Fibroblast of villous mesenchyme (primary cell): Measurements from ENCODE around the gene GLB1L3. TPM values are rescaled to one million over a fixed set of nuclear protein-coding genes. Genes with fewer than 3 reads are reported as not detected.

Source experiments
- DNase-seq: peaks from one replicate; pipeline ENCODE4 v3.0.0-alpha.2; 2010; ENCODE audit warnings: low read depth
- H3K4me3 ChIP-seq: 2 replicates; pipeline ENCODE4 v1.5.1; 2011; ENCODE audit warnings: low read depth, mild to moderate bottlenecking, low read length
- CTCF ChIP-seq: IDR thresholded peaks from 2 replicates; pipeline ENCODE4 v1.5.1; 2012; ENCODE audit warnings: low read depth, mild to moderate bottlenecking, low read length; ENCODE audit not compliant: insufficient read depth
- total RNA-seq: library from RNA; depleted of rRNA; stranded (reverse); fragments of >200 nt; gene quantifications from 2 replicates; pipeline ENCODE4 v1.2.3, GENCODE V29; 2012

Gene GLB1L3
- total RNA-seq, 1 donor = not detected

GRCh38 chr11:134233729-134234179, 42.4 kb upstream of the GLB1L3 start:
- H3K4me3 ChIP-seq = no peak overlapping the region
- DNase-seq = no peak
- TF ChIP-seq CTCF = no peak

- no peak for DNase-seq
- TF ChIP-seq CTCF = no peak
- no peak overlapping the region for H3K4me3 ChIP-seq
Measured at GRCh38 chr11:134235399-134235798, 40.8 kb upstream of the GLB1L3 start.

GRCh38 chr11:134236834-134237556, 39.2 kb upstream of the GLB1L3 start:
- no peak for TF ChIP-seq CTCF
- H3K4me3 ChIP-seq = no peak overlapping the region
- DNase-seq = no peak

- DNase-seq = no peak
- TF ChIP-seq CTCF = no peak
- H3K4me3 ChIP-seq = no peak overlapping the region
Measured at GRCh38 chr11:134237557-134237922, 38.6 kb upstream of the GLB1L3 start.

DNA sequence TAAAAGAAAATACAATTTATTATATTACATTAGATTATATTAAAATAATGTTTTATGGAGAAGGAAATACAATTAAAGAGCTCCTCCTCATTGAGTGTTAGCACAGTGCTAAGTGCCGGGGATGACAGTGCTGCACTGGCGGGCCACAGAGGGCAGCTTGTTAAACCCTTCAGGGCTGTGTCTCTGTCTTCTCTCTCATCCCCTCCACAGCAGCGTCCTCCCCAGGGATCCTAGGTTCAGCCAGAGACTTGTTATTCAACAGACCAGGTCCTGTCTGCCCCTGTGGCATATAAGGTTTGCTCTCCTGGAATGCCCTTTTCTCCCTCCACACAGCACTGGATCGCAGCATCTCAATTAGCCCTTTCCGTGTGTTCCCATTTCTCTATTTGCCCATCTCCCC, 37.2 kb upstream of the GLB1L3 start:
- no peak for DNase-seq

DNA sequence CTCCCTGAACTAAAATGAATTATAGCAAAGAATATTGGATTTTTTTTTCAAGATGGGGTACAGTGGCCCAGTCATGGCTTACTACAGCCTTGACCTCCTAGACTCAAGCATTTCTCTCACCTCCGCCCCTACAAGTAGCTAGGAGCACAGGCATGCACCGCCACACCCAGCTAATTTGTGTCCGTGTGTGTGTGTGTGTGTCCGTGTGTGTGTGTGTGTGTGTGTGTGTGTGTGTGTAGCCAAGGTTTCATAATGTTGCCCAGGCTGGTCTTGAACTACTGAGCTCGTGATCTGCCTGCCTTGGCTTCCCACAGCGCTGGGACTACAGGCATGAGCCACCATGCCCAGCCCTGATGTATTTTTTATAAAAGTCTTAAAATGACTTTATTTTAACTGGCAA, 35.6 kb upstream of the GLB1L3 start:
- no peak for DNase-seq
- no peak overlapping the region for H3K4me3 ChIP-seq
- no peak for TF ChIP-seq CTCF

More for the DNA sequence above, 37.2 kb upstream of the GLB1L3 start:
- no peak for TF ChIP-seq CTCF
- H3K4me3 ChIP-seq = no peak overlapping the region

DNA sequence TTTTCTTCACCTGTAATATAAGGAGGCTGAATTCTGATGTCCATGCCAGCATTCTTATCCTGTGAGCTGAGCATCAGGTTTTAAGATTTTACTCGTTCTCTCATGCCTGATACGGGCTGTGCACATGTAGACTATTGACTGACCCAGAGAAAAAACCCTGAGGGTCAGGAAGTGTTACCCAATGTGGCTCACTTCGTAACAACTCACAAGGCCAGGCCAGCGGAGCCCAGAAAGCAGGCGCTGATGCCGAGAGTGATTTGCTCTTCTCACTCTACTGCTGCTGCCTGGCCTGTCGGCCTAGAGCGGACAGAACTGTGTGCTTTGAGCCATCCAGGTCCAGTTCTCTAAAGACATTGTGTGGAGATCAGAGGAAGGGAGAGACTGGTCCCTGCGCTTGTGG, 33.8 kb upstream of the GLB1L3 start:
- DNase-seq = no peak
- no peak for TF ChIP-seq CTCF
- no peak overlapping the region for H3K4me3 ChIP-seq
